GM08714 (cell line): ENCODE measurements around the gene TBCE.
A peak's percentile ranks its signal among the peaks of the same experiment; 100 is the strongest.

Experiments used
- H3K4me3 ChIP-seq: fragments of 200-500 bp; sonication (Bioruptor generic); 2 replicates; pipeline ENCODE4 v1.5.1; 2014; ENCODE audit warnings: mild to moderate bottlenecking, low read length, inconsistent platforms
- ZNF274 ChIP-seq: IDR thresholded peaks from 2 replicates; pipeline ENCODE4 v1.6.1; 2012; ENCODE audit warnings: mild to moderate bottlenecking, low read depth, low read length

TBCE gene, protein sequence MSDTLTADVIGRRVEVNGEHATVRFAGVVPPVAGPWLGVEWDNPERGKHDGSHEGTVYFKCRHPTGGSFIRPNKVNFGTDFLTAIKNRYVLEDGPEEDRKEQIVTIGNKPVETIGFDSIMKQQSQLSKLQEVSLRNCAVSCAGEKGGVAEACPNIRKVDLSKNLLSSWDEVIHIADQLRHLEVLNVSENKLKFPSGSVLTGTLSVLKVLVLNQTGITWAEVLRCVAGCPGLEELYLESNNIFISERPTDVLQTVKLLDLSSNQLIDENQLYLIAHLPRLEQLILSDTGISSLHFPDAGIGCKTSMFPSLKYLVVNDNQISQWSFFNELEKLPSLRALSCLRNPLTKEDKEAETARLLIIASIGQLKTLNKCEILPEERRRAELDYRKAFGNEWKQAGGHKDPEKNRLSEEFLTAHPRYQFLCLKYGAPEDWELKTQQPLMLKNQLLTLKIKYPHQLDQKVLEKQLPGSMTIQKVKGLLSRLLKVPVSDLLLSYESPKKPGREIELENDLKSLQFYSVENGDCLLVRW

DNA sequence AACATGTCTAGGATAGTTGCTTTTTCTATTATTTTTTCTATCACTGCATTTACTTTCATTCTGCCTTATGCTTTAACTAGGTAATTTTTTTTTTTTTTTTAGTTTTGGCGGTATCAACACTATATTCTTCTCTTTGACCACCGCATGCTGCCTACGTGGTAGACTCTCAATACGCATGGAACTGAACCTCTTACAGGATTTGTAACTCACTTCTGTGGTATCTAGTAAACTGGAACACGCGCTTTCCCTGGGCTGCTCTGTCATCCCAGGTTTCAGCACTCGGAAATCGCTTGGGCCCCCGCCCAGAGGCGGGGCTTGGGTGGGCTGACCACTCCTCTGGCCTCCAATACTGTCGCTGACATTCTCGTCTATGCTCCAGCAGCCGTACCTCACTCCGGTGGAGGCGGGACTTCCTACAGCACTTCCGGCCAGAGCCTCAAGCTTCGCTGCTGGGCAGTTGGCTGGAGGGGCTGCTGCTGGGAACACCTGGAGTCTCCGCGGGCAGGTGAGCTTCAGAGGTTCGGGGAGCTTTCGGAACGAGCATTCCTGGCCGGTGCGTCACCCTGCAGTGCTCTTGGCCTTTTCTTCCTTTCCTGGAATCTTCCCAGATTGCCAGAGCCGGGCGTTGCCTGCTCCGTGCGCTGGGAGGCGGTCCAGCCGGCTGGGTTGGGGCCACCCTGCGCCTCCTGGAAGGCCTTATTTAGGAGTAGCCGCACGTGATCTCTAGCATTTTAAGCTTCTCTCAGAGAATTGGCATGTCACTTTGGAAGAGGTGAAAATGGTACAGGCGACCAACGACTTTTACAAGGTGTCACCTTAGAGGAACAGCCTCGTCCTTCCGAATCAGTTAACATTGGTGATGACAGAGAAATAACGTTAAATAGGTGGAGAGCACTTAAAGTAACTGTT, at the start of gene TBCE:
TBCE (plus strand) TSS at position 428 of the 909 bp plus-strand sequence. CDS start 12,623 bp downstream, outside the sequence.
- H3K4me3 ChIP-seq = peak within 1 kb of the TSS; percentile 85
- no peak for TF ChIP-seq ZNF274

DNA sequence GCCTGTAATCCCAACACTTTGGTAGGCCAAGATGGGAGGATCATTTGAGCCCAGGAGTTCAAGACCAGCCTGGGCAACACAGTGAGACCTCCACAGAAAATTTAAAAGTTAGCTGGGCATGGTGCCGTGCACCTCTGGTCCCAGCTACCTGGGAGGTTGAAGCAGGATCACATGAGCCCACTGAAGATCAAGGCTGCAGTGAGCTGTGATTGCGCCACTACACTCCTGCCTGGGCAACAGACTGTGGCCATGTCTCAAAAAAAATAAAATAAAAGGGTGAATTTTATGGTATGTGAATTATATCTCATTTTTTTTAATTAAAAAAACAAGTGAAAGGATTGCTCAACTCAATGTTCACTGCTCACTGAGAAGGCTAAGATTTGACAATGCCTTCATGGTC, 48.0 kb upstream of the TBCE start:
- no peak for TF ChIP-seq ZNF274
- no peak overlapping the region for H3K4me3 ChIP-seq

DNA sequence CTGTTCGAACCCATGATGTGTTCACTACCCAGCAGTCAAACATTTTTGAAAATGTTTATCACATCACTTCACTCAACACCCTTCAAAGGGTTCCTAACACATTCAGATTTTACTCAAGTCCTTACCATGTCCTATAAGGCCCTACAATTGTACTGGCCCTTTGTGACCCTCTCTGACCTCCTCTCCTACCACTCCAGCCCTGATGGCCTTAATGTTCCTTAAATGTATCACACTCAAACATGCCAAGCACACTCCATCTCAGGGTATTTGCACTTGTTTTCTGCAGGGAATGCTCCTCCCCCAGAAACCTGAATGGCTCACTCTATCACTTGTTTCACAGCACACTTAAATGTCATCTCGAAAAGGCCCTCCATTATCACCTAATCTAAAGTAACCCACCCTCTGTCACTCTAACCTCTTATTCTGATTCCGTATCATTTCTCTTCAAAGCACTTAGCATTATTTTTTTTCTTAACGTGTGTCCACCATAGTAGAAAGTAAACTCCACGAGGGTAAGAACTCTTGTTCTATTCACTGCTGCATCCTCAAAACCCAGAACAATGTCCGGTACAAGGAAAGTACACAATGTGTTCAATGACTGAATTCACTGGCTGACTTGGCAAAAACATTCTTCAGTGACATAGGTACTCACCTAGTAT, 46.6 kb upstream of the TBCE start:
- TF ChIP-seq ZNF274 = no peak

DNA sequence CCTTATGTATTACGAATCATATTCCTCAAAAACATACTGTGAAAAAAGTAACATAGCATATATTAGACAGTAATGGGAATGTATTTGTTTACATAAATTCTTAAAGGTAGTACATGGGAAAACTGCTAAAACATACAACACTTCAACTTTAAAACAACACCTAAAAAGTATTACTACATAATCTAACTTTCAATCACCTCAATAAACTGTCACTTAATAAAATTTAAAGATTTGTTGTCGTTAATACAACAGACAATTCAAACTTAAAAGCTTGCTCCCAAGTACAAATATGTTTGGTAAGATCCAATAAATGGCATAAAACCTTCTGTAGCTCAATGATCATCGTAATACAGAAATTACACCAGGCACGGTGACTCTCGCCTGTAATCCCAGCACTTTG, 42.9 kb upstream of the TBCE start:
- peak overlapping the region; percentile 42; the same call in 1 of the 2 replicates for H3K4me3 ChIP-seq
- TF ChIP-seq ZNF274 = no peak

More for the DNA sequence above, 46.6 kb upstream of the TBCE start:
- H3K4me3 ChIP-seq = no peak overlapping the region

DNA sequence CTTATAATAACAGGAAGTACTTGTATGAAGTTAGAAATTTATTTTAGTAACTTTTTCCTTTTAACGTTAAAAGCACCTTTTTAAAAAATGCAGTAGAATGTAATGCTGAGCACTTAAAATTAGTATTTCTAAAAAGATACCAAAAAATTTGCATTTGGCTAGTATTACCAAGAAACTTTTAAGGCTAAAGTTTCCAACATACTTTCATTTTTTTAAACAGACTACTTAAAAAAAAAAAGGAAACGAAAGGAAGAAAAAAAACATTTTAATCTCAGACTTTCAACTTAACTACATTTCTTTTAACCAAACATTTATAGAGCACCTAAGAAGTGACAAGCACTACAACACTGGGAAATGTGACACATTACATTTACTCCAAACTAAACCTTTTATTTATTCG, 42.1 kb upstream of the TBCE start:
- no peak for TF ChIP-seq ZNF274
- H3K4me3 ChIP-seq = peak overlapping the region; percentile 83; the same call in 1 of the 2 replicates

DNA sequence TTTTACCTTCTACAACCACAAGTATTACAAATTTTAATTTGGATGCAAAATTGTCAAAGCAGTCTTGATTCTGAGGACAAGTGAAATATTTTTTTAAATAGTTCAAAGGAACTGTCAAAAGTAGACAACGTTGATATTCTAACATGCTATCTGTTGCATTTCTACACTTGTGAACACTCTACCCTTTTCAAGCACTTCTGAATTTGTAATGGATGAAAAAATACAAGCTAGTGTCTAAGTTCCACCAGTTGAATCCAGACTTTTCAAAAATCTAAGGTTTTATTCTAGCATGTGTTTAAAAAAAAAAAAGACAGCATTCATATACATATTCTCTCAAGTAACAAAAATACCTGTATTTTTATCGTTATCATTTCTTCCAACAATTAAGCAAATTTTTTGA, 41.4 kb upstream of the TBCE start:
- H3K4me3 ChIP-seq = peak overlapping the region; percentile 83; the same call in 1 of the 2 replicates
- no peak for TF ChIP-seq ZNF274

DNA sequence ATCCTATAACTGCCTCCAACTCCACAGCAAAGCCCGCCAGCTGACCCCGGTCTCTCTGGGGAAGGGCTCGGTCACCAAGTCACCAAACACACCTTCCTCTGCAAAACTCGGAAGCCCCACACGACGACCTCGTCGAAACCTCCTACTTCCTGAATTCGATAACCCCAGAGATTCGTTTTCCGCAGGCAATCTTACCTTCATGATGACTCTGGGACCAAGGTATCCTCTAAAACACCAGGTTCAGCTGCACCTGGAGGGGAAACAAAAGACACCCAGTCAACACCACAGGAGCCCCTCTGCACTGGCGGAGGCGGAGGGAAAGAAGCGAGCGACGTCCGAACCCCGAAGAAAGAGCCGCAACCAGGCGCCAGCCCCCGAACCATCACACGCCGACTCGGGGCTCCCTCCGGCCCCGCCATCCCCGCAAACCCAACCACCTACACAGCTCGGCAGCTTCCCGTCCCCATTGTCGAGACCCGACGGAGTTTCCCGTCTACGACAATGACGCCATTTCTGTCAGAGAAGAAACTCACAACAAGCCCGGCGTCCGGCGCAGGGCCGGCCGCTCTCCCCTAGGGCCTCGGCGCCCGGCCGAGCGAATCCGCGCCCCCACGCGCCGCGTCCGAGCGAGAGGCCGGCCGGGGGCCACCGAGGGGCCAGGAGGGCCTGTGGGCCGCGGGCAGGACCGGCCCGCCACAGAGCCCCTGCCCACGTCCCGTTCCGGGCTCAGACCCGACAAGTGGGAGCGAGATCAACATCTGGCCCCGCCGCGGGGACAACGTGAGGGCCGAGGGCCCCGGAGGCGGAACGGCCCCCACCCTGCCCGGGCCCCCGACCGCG, 40.3 kb upstream of the TBCE start:
- H3K4me3 ChIP-seq = peak overlapping the region; percentile 83
- TF ChIP-seq ZNF274 = no peak

DNA sequence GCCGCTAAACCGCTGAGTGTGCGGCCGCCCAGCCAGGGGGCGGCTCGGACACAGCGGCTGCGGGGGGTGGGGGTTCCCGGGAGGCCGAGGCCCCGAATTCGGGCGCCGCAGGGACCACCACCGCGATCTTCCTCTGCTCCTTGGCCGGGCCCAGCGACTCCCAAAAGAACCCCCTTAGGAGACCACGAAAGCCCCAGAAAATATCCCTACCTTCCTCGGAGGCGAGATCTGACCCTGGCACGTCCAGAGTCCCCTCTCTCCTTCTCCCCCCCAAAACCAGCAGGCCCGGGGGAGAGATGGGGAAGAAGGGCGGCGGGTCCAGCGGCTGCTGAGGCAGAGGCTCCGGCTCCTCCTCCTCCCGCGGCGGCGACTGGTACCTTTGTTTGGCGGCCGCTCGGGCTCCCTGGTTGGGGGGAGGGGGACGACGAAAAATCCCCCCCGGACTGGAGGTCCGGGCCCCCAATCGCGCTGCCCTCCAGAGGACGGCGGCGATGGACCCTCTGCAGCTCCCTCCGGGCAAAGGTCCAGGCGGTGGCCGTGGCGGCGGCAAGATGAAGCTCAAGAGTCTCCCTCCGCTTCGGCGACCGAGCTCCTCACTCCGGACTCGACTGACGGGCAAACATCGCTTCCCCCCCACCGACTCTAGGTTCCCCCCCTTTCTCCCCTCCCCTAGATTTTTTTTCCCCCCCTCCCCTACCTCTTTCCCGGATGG, 39.5 kb upstream of the TBCE start, which contains the start of gene ARID4B:
ARID4B (minus strand) TSS at position 621 of the 712 bp plus-strand sequence. CDS start 1,260 bp downstream, outside the sequence.
- TF ChIP-seq ZNF274 = no peak
- peak within 1 kb of the TSS; percentile 95 for H3K4me3 ChIP-seq

DNA sequence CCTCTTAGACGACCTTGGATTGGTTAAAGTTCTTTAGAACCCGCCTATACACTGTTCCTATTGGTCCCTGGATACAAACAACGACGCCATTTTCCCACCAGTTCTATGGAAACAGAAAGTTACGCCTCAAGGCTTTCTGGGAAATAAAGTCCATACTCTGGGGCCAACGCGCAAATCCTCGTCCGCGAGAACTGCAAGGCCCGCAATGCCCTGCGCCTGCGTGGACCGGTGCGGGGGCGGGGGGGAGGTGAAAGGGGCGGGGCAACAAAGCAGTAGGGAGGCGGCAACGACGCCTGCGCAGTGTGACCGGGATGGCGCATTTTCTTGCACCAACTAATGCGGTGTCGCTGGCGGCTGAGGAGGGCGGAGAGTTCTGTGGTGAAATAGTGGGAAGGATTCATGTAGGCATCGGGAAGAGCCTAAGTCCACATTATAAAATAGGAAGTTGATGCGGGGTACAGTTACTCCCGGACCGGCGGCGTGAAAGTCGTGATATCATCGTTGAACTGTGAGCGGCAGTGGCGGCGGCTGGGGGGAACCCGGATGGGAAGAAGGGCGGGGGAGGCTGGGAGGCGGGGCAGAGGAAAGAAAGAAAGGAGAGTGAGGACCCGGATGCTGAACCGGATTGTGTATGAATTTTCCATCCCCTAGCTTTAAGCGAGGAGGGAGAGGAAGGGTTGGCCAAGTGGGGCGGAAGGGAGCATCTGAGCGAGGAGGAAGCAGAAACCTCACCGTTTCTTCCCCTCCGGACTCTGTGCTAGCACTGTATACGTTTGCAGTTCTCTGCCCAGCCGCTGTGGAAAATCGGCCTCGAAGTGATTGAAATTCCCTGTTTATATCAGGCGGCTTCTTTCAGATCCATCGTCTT, 38.7 kb upstream of the TBCE start, which contains the start of gene GGPS1:
GGPS1 (plus strand) TSS at position 300 of the 868 bp plus-strand sequence. CDS start 6,695 bp downstream, outside the sequence.
- H3K4me3 ChIP-seq = peak within 1 kb of the TSS; percentile 95
- no peak for TF ChIP-seq ZNF274

DNA sequence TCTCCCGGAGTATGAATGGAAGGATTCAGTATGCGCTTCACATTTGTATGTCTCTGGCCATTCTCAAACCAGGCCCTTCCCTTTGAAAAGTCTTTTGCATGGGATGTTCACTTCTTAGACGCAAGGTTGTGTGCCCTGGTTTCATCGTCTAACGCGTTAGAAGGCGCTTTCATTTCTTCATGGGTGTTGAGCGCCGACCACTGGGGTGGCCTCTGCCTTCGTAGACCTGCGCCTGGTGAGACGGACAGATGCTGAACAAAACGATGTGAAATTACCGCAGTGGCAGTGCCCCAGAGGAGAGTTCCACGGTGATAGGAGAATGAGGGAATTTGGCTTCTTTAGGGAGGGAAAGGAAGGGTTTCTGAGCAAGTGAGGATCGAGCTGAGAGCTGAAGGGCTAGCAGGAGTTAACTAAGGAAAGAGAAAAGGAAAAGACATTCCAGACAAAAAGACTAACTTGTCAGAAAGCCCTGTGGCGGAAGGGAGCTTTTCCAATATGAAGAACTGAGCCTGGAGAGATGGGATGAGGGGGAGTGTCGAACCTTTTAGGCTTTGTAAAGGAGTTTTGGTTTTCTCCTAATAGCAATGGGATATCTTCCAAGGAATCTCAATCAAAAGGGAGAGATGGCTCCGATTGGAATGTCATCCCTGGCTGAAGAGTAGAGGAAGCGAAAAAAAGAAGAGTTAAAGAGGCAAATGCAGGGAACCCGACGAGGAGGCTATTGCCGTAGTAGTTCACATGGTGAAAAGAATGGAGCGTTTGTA, 37.9 kb upstream of the TBCE start:
- peak overlapping the region; percentile 95 for H3K4me3 ChIP-seq
- TF ChIP-seq ZNF274 = no peak

DNA sequence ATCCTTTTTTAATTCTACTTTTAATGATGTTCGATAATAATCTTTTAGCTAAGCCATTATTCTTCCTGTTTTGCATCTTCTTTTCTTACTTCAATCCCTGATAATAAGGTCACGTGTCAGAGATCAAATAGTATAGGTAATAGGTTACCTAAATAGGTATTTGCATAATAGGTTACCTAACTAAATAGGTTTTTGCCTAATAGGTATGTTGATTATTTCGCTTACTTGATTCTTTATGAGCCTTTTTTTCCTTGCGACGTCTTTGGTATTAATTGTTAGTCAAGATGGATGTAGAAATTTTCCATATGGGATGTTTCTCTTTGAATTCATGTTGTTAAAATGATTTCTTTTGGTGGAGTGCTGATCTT, 36.3 kb upstream of the TBCE start:
- peak overlapping the region; percentile 95; the same call in 1 of the 2 replicates for H3K4me3 ChIP-seq
- no peak for TF ChIP-seq ZNF274
